Kidney tubule cell (primary cell): Measurements from ENCODE around the gene NFAT5.
"Not testable (repeated sequence)": the region's sequence is repeated elsewhere in the genome, so short reads cannot be mapped to it uniquely, and the experiment has no call there.

Experiments used
- DNase-seq: peaks from one replicate; pipeline ENCODE4 v3.0.0-alpha.2; 2018; ENCODE audit warnings: low spot score

NFAT5 gene

DNA sequence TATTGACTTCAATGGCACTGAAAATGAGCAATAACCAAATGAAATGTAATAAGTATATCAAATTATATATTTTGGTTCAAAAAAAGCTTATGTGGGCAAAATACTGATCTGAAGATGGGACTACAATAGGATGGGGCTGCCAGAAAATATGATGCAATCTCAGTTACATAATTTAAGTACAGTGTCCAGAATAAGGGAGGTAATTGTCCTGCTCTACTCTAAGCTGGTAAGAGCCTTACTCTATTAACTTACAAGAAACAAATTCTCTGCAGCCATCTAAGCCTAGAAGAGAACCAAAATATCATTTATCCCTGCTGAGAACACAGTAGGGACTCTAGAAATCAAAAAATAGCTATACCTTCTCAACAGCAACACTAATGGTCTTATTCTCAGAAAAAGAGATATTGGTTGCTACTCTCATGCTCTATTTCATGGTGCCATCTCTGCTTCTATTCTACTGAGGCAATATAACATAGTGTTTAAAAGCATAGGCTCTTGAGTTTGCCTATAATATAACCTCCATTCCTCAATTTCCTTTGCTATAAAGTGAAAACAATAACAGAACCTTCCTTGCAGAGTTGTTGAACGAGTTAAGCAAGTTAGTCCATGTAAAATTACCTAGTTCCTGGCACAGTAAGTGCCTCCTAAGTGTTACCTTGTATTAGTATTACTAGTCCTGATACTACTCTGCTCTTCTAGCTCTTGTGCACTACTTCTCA, 140.6 kb downstream of the NFAT5 start:
- no peak for DNase-seq

DNA sequence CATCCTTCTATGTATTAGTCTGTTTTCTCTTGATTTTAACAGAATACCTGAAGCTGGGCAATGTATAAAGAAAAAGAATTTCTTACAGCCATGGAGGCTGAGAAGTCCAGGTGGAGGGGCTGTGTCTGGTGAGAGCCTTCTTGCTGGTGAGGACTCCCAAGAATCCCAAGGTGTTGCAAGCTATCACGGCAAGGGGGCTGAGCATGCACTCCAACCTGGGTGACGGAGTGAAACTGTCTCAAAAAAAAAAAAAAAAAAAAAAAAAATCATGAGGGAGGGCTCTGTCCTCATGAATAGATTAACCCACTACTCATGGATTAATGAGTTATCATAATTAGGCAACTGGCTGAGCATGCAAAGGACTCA, 141.2 kb downstream of the NFAT5 start:
- DNase-seq: no peak

DNA sequence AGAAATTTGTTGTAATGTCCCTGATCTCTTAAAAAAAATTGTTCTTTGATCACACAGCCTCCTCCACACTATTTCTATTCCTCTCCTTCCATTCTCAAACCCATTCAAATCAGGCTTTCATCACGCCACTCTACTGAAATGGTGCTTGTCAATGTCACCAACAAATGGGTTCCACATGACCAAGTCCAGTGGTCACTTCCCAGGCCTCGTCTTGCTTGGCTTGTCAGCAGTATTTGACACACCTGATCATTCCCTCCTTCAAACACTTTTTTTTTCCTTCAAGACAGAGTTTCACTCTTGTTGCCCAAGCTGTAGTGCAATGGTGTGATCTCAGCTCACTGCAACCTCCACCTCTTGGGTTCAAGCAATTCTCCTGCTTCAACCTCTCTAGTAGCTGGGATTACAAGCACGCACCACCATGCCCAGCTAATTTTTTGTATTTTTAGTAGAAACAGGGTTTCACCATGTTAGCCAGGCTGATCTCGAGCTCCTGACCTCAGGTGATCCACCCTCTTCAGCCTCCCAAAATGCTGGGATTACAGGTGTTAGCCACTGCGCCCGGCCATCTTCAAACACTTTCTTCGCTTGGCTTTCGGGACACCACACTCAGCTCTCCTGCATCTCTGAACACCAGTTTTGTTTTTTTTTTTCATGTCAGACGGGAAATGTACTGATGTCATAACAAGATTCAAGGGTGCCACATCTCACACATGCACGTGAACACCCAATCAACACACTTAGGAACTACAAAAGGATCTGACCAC, 142.3 kb downstream of the NFAT5 start:
- DNase-seq: peak; percentile 69

DNA sequence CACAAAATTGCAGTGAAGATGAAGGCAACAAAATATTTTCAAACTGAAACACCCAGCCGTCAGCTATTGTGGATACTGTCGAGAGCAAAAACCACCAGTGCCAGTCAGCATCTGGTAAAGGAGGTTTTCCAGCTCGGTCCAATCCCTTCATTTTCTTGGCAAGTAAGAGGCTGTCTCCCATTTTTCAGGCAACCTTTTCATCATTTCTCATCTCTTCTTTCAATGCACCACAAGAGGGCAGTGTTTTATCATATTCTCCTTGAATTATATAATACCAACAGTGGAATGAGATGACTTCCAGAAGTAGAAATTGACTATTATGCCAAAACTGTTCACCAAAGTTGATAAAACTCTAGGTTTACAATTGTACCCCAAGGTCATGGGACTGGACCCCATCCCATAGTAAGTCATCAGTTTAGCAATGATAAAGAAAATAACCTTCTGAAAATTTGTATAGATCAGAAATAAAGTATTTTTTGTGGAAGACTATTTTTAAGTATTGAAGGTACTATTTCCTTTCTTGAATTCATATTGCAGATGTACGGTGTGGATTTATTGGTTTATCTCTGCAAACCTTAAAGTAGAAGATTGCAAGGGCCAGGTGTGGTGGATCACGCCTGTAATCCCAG, 143.8 kb downstream of the NFAT5 start:
- DNase-seq: peak; percentile 70

DNA sequence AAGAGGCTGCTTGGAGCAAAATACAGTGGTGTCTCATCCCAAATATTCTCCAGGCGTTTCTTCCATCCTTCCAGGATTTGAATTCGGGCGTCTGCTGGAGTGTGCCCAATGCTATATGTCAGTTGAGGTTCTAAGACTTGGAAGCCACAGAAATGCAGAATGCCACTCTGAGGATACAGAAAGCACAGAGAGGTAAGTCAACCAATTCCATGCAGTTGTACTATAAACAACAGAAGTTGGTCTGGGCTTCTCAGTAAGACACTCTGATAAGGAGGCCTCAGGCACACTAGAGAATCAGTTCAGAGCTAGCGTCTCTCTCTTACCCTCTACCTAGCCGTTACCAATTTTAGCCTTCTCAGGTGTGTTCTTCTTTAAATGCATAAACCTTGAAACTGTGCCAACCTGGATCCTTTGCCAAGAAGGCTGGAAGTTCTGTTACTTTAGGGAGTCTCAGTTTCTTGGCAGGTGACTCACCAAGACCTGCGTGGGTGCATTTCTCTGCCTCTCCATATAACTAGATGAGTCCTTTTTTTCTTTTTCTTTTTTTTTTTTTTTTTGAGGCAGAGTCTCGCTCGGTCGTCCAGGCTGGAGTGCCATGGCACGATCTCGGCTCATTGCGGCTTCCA, 145.5 kb downstream of the NFAT5 start:
- DNase-seq: peak; percentile 88

DNA sequence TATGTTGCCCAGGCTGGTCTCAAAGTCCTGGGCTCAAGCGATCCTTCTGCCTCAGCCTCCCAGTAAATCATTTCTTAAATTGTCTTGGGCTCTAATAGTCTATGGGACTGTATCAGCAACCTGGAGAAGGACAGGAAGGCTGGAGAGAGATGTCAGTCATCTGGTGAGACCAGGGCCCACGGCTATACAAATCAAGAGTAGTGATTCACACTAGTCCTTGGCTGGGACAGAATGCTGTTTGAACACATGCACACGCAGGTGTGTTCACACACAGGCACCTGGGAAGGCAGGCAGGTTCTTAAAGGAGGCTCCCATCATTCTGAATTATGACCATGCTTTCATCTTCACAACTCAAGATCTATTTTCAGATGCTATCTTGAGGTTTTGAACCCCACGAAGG, 146.5 kb downstream of the NFAT5 start:
- DNase-seq: no peak

DNA sequence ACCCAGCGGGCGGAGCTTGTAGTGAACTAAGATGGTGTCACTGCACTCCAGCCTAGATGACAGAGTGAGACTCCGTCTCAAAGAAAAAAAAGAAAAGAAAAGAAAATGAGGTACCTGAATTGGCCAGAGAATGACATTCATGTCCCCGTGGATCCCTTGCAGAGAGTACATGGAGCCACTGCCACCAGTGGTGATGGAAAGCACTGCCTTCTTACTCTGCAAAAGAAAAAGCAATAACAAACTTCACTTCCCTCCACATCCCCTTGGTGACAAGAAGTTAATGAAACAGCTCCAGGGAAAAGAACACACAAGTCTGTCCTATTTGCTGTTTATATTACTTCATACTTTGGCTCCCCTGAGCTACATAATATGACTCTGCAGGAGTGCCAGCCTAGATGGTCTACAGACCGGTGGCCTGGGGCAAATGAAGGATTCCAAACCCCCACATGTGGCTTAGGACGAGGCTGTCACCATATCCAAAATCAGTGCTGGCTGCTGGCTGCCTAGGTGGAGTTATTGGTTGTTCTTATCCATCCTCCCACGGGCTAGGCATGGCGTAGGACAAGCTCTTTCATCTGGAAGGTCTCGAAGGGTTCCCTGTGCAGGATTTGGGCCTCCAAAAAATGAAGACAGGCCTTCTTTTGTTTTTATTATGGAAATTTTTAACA, 147.3 kb downstream of the NFAT5 start:
- DNase-seq: no peak

DNA sequence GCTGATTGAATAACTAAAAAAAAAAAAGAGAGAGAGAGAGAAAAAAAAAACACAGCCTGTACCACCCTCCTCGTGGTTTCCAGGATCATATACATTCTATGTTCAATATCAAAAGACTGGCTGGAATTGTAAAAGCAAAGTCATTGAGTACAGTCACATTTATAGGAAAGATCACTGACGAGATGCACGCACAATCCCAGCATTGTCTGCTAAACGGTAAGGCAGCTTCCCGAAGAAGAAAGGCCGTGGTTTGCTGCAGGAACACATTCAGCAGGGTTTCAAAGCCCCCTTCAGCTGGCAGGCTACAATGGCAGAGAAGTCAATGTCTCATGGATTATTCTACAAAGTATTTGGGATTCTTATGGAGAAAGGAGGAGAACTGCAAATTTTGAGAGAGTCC, 151.3 kb downstream of the NFAT5 start:
- no peak for DNase-seq

DNA sequence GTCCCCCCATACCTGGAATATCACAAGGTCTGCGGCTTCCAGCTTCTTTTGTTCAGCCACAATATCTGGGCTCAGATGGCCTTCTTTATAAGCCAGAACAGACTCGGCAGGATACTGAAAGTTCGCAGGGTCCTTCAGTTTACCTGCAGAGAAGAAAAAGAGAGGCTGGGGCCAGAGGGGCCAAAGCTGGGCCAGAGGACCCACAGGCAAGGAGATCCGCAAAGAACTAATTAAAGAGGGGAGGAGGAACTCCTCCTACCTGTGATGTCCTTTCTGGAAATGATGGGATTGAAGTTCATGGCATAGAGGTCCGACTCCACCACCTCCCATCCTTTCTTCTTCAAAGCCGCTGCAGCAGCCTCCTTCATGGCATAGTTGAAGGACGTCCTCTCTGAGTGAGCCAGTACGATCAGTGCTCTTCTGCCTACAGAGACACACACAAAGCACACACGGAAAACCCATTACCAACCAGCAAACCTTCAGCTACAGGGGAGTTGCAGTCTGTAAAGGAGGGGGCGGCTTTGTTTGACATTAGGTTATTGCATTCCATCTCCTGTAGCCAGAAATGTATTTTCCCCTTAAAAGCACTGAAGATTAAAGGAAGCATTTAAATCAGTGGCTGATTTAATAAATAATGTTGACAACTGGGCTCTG, 152.5 kb downstream of the NFAT5 start:
- no peak for DNase-seq

DNA sequence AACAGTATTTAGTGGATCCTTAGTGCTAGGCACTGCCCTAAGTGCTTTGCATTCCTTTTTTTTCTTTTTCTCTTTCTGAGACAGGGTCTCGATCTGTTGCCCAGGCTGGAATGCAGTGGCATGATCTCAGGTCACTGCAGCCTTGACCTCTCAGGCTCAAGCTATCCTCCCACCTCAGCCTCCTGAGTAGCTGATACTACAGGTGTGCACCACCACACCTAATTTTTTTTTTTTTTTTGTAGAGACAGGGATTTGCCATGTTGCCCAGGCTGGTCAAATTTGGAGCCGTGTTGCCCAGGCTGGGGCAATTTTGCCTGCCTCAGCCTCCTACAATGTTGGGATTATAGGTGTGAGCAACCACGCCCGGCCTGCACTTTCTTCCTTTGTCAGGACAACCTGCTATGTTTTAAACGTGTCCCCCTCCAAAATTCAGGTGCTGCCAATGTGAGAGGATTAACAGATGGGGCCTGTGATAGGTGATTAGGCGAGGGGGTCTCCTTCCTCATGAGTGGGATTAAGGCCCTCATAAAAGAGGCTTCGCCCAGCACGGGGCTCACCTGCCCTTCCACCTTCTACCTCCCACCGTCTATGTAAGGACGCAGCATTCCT, 155.2 kb downstream of the NFAT5 start:
- DNase-seq: no peak

DNA sequence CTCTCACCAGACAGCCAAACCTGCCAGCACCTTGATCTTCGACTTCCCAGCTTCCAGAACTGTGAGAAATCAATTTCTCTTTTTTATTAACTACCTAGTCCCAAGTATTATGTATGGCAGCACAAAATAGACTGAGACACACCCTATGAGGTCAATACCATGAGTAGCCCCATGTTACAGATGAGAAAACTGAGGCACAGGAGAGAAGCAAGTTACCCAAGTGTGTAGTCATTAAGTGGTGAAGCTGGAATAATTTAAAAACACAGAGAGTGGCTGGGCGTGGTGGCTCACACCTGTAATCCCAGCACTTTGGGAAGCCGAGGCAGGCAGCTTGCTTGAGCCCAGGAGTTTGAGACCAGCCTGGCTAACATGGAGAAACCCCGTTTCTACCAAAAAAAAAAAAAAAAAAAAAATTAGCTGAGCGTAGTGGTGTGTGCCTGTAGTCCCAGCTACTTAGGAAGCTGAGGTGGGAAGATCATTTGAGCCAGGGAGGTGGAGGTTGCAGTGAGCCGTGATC, 155.7 kb downstream of the NFAT5 start:
- DNase-seq: no peak

DNA sequence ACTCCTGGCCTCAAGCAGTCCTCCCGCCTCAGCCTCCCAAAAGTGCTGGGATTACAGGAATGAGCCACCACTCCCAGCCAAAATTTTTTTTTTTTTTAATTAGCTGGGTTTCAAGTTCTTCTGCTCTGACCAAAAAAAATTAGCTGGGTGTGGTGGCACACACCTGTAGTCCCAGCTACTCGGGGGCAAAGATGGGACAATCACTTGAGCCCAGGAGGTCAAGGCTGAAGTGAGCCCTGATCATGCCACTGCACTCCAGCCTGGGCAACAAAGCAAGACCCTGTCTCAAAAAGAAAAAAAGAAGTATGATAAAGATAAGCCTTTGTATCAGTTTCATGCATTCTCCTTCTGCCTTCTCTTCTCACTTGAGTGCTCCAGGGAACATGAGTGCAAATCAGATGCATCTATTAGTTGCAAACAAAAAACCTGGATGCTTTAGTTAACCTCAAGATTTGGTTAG, 158.7 kb downstream of the NFAT5 start:
- no peak for DNase-seq

DNA sequence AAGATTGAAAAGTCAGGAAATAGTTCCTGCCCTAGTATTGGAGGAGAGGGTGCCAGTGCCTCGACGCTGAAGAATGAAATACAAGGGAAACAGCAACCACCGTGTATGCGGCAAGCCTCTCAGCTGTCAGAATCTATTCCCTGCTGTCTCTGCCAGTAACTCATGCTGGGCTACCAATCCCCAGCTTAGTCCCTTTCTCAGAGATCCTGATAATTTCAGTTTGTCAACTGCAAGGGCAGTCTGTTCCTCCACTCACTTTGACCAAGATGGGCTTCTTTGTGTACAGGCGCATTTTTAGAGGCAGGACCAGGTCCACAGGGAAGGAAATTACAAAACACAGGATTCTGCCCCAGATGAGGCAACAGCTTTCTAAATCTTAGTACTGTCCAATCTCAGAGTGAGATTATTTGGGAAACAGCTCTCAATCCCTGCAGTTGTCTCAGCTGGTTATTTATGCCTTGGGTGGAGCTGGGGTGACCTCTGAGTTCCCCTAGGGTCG, 159.3 kb downstream of the NFAT5 start:
- no peak for DNase-seq

DNA sequence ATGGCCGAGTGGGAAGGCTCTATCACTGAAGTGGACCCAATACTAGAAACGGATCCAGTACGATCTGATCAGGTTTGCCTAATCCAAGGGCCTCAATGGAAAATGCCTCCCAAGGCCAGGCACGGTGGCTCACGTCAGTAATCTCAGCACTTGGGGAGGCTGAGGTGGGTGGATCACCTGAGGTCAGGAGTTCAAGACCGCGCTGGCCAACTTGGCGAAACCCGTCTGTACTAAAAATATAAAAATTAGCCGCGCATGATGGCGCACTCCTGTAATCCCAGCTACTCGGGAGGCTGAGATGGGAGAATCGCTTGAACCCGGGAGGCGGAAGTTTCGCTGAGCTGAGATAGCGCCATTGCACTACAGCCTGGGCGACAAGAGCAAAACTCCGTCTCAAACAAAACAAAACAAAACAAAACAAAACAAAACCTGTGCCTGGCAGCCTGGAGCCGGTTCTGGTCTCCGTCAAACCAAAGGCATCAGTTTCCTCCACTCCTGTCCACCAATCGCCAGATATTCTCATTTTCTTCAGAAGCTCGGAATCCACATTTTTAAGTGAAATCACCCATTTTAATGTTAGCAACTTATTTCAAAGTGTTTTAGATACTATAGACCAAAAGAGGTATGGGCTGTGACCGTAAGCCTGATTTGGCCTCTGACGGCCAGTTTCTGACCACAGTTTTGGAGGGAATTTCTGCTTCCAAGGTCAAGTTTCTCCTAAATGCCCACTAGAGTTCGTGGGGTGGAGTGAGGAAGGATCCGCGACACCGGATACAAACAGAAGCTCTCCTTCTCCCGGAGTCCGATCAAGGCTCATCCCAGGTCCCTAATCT, 159.9 kb downstream of the NFAT5 start:
- no peak for DNase-seq

DNA sequence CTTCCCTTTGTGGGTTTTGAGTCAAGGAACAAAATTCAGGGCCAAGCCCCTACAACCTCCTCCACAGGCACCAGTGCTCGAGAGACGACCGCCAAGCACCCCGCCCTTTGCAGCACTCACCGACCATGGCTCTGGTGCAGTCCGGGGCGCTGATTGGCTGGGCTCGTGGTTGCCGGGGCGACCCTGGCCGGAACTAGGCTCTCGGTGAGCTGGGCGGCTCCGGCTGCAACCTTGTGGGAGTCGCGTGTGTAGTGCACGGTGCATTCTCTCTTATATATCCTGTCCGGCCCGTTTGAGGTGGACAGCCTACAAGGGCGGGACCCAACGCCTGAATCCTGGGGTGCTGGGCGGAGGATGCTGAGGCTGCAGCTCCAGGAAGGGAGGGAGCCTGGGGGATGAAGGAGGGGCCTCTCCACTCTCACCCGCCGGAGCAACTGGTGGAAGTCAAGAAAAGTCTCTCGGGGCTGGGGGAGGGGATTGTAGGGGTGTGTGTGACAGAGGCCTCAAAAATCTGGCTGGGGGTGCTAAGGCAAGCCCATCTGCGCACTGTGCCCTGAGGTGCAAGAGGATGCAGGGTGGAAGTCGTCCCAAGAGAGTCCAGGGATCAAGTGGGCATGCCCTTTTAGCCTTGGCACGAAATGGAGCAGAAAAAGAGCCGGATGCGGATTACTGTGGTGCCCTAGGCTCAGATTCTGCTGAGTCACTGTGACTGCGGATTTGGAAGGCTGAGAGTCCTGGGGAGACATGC, 160.7 kb downstream of the NFAT5 start, which contains the start of gene NQO1:
Gene NQO1 (minus strand): TSS at position 248 of the 748 bp plus-strand sequence. CDS start 121 bp downstream, at position 127.
- peak; percentile 97 for DNase-seq

DNA sequence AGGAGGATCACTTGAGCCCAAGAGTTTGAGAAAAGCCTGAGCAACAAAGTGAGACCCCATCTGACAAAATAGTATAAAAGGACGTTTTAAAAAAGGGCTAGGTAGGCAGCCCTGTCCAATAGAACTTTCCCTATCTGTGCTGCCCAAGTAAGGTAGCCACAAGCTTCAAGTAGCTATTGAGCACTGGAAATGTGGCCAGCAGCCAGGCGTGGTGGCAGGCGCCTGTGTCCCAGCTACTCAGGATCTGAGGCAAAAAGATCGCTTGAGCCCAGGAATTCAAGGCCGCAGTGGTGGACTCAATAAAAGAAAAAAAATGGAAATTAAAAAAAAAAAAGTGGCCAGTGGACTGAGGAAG, 162.1 kb downstream of the NFAT5 start:
- no peak for DNase-seq

DNA sequence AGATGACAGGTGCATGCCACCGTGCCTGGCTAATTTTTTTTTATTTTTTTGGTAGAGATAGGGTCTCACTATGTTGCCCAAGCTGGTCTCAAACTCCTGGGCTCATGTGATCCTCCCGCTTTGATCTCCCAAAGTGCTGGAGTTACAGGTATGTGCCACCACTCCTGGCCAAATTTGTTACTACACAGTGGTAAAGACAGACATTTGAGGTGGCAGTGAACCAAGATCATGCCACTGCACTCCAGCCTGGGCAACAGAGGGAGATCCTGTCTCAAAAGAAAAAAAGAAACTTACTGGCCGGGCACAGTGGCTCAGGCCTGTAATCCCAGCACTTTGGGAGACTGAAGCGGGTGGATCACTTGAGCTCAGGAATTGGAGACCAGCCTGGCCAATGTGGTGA, 163.3 kb downstream of the NFAT5 start:
- not testable (repeated sequence) for DNase-seq

DNA sequence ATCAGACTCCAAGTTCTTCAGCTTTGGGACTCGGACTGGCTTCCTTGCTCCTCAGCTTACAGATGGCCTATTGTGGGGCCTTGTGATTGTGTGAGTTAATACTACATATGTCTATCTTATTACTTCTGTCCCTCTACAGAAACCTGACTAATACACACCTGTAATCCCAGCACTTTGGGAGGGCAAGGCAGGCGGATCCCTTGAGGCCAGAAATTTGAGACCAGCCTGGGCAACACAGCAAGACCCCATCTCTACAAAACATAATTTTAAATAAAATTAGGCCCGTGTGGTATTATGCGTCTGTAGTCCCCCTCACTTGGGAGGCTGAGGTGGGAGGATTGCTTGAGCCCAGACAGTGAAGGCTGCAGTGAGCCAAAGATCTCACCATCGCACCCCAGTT, 165.5 kb downstream of the NFAT5 start:
- not testable (repeated sequence) for DNase-seq

DNA sequence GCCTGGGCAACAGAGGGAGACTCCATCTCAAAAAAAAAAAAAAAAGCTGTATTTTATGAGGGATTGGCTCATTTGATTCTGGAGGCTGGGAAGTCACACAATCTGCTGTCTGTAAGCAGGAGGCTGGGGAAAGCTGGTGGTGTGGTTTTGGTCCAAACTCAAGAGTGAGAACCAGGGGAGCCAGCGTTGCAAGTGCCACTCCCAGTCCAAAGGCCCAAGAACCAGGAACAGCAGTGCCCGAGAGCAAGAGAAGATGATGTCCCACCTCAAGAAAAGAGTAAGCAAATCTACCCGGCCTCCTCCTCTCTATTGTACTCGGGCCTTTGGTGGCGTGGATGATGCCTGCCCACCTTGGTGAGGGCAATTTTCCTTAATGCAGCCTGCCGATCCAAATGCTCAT, 166.3 kb downstream of the NFAT5 start:
- DNase-seq: no peak
